Activated T-helper 1 cell treated with Interleukin-2 at 50 U/mL for 16 hours (primary cell): Measurements from ENCODE around the gene SPRR4.
"Not testable (repeated sequence)": the region's sequence is repeated elsewhere in the genome, so short reads cannot be mapped to it uniquely, and the experiment has no call there.

Experiments
- DNase-seq: peaks from one replicate; pipeline ENCODE4 v3.0.0-alpha.2; 2020; ENCODE audit warnings: low read depth

Gene SPRR4

GRCh38 chr1:152967201-152967600 is 3.2 kb upstream of the SPRR4 start:
- no peak for DNase-seq

GRCh38 chr1:152968248-152968647 is 2.2 kb upstream of the SPRR4 start:
- DNase-seq, result no peak

- DNase-seq, result no peak
These were observed 1.4 kb upstream of the SPRR4 start for GRCh38 chr1:152969036-152969435.

- no peak for DNase-seq
These were observed 1.9 kb downstream of the SPRR4 start for GRCh38 chr1:152972196-152972886.

- DNase-seq, result no peak
These were observed 6.2 kb downstream of the SPRR4 start for GRCh38 chr1:152976688-152977087.

GRCh38 chr1:152977614-152978013 is 7.2 kb downstream of the SPRR4 start:
- no peak for DNase-seq

- no peak for DNase-seq
These were observed 10.2 kb downstream of the SPRR4 start for GRCh38 chr1:152980676-152981075.

- no peak for DNase-seq
These were observed 10.9 kb downstream of the SPRR4 start for GRCh38 chr1:152981146-152981871.

GRCh38 chr1:152982076-152982475 is 11.6 kb downstream of the SPRR4 start:
- DNase-seq, result no peak

GRCh38 chr1:152983234-152983633 is 12.8 kb downstream of the SPRR4 start:
- DNase-seq, result no peak

- DNase-seq, result no peak
These were observed 13.3 kb downstream of the SPRR4 start, which contains the start of gene SPRR1A for GRCh38 chr1:152983743-152984142. SPRR1A (plus strand) TSS chr1:152984081; CDS start chr1:152985231, 1,150 bp downstream.

GRCh38 chr1:152986578-152986977 is 16.1 kb downstream of the SPRR4 start:
- DNase-seq, result no peak

GRCh38 chr1:152993186-152993585 is 22.7 kb downstream of the SPRR4 start:
- DNase-seq, result no peak

- DNase-seq, result no peak
These were observed 25.4 kb downstream of the SPRR4 start for GRCh38 chr1:152995842-152996241.

GRCh38 chr1:152996633-152997400 is 26.4 kb downstream of the SPRR4 start:
- DNase-seq, result no peak

- DNase-seq, result no peak
These were observed 27.5 kb downstream of the SPRR4 start for GRCh38 chr1:152997901-152998300.

- DNase-seq, result no peak
These were observed 28.0 kb downstream of the SPRR4 start for GRCh38 chr1:152998476-152998875.

- no peak for DNase-seq
These were observed 29.4 kb downstream of the SPRR4 start for GRCh38 chr1:152999818-153000217.

- no peak for DNase-seq
These were observed 29.8 kb downstream of the SPRR4 start for GRCh38 chr1:153000294-153000693.

- DNase-seq, result no peak
These were observed 30.9 kb downstream of the SPRR4 start, which contains the start of gene SPRR3 for GRCh38 chr1:153001382-153001781. SPRR3 (plus strand) TSS chr1:153001749; CDS start chr1:153003021, 1,272 bp downstream.

GRCh38 chr1:153011235-153011758 is 40.8 kb downstream of the SPRR4 start:
- not testable (repeated sequence) for DNase-seq

- DNase-seq, result not testable (repeated sequence)
These were observed 51.4 kb downstream of the SPRR4 start for GRCh38 chr1:153021829-153022228.
